ENCODE measurements around the gene CHRM1. TPM values are rescaled to one million over a fixed set of nuclear protein-coding genes. Genes with fewer than 3 reads are reported as not detected.

CHRM1 gene, protein sequence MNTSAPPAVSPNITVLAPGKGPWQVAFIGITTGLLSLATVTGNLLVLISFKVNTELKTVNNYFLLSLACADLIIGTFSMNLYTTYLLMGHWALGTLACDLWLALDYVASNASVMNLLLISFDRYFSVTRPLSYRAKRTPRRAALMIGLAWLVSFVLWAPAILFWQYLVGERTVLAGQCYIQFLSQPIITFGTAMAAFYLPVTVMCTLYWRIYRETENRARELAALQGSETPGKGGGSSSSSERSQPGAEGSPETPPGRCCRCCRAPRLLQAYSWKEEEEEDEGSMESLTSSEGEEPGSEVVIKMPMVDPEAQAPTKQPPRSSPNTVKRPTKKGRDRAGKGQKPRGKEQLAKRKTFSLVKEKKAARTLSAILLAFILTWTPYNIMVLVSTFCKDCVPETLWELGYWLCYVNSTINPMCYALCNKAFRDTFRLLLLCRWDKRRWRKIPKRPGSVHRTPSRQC
- not detected in 2 replicates for total RNA-seq

DNA sequence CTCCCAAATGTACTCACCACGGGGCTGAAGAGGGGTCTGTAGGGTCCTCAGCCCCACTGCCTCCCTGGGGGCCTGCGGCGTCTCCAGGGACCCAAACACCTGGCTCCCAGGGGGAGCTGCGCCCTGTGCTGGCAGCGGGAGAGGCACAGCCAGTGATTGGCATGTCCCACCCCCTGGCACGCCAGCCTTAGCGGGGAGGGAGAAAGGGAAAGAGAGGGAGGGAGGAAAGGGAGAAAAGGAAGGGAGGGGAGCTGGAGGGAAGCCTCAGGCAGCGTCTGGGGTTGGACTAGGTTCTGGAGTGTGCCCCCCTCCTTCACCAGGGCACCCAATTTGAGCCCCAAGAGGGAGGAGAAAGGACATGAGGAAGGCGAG lies at the start of gene CHRM1:
CHRM1 (minus strand) TSS at position 163 of the 372 bp plus-strand sequence. CDS start 10,263 bp downstream, outside the sequence.

DNA sequence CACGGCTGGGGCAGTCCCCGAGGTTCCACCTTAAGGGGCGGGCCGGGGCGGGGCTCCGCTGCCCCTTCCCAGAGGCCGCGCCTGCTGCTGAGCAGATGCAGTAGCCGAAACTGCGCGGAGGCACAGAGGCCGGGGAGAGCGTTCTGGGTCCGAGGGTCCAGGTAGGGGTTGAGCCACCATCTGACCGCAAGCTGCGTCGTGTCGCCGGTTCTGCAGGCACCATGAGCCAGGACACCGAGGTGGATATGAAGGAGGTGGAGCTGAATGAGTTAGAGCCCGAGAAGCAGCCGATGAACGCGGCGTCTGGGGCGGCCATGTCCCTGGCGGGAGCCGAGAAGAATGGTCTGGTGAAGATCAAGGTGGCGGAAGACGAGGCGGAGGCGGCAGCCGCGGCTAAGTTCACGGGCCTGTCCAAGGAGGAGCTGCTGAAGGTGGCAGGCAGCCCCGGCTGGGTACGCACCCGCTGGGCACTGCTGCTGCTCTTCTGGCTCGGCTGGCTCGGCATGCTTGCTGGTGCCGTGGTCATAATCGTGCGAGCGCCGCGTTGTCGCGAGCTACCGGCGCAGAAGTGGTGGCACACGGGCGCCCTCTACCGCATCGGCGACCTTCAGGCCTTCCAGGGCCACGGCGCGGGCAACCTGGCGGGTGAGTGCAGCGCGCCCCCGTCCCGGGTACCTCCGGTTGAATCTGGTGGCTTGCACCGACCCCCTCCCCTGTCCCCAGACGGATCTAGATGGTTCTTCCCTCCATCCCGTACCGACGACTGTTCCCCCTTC lies 40.2 kb downstream of the CHRM1 start, which contains the start of gene SLC3A2:
SLC3A2 (plus strand) TSS at position 94 of the 776 bp plus-strand sequence; CDS start at position 222, 128 bp downstream.

Other genes with a start within 250 kb of the CHRM1 start
- 6.0 and 8.3 TPM in 2 replicates for gene UQCC3, start 249.7 kb downstream of the CHRM1 start, total RNA-seq
- gene LBHD1, start 249.1 kb downstream of the CHRM1 start, total RNA-seq = 1.1 and 5.2 TPM in 2 replicates
- 71.9 and 88.5 TPM in 2 replicates for gene UBXN1, start 242.3 kb downstream of the CHRM1 start, total RNA-seq
- gene LRRN4CL, start 231.8 kb downstream of the CHRM1 start, total RNA-seq = 0.72 and 1.5 TPM in 2 replicates
- gene BSCL2, start 213.9 kb downstream of the CHRM1 start, total RNA-seq = 29.8 and 44.4 TPM in 2 replicates
- not detected in 2 replicates for gene GNG3, start 213.7 kb downstream of the CHRM1 start, total RNA-seq
- 4.9 and 20.2 TPM in 2 replicates for gene HNRNPUL2, start 193.9 kb downstream of the CHRM1 start, total RNA-seq
- 15.7 and 16.1 TPM in 2 replicates for gene TTC9C, start 192.9 kb downstream of the CHRM1 start, total RNA-seq
- 6.5 and 7.6 TPM in 2 replicates for gene ZBTB3, start 167.2 kb downstream of the CHRM1 start, total RNA-seq
- gene POLR2G, start 159.8 kb downstream of the CHRM1 start, total RNA-seq = 61.4 and 68.5 TPM in 2 replicates
- 10.7 and 11.7 TPM in 2 replicates for gene TAF6L, start 150.0 kb downstream of the CHRM1 start, total RNA-seq
- 77.8 and 83.1 TPM in 2 replicates for gene TMEM179B, start 134.0 kb downstream of the CHRM1 start, total RNA-seq
- gene TMEM223, start 129.4 kb downstream of the CHRM1 start, total RNA-seq = 18.6 and 31.2 TPM in 2 replicates
- gene NXF1, start 115.9 kb downstream of the CHRM1 start, total RNA-seq = 19.3 and 20.2 TPM in 2 replicates
- gene STX5, start 89.3 kb downstream of the CHRM1 start, total RNA-seq = 57.0 and 62.5 TPM in 2 replicates
- not detected in 2 replicates for gene TEX54, start 88.5 kb downstream of the CHRM1 start, total RNA-seq
- 20.4 and 50.1 TPM in 2 replicates for gene WDR74, start 81.8 kb downstream of the CHRM1 start, total RNA-seq
- 153 and 162 TPM in 2 replicates for gene SLC3A2, start 40.5 kb downstream of the CHRM1 start, total RNA-seq
- not detected in 2 replicates for gene SLC22A6, start 63.6 kb upstream of the CHRM1 start, total RNA-seq
- gene SLC22A8, start 94.5 kb upstream of the CHRM1 start, total RNA-seq = not detected in 2 replicates
- gene SLC22A24, start 222.9 kb upstream of the CHRM1 start, total RNA-seq = not detected in 2 replicates

All from cardiac atrium fibroblast (primary cell).